Activated CD4-positive, CD25-positive, alpha-beta regulatory T cell treated with anti-CD3 and anti-CD28 coated beads, Interleukin-2, amount 50 U/mL, for 24 hours (primary cell): Measurements from ENCODE around the gene TMEM51.

Source experiments
- ATAC-seq, 2 donors: fragments of 150-1000 bp; cut with Tn5 transposase; one replicate each; pipeline ENCODE4 v1.10.0; 2021; ENCODE audit warnings: mild to moderate bottlenecking in 1 of 2, moderate library complexity in 1 of 2

TMEM51 gene

DNA sequence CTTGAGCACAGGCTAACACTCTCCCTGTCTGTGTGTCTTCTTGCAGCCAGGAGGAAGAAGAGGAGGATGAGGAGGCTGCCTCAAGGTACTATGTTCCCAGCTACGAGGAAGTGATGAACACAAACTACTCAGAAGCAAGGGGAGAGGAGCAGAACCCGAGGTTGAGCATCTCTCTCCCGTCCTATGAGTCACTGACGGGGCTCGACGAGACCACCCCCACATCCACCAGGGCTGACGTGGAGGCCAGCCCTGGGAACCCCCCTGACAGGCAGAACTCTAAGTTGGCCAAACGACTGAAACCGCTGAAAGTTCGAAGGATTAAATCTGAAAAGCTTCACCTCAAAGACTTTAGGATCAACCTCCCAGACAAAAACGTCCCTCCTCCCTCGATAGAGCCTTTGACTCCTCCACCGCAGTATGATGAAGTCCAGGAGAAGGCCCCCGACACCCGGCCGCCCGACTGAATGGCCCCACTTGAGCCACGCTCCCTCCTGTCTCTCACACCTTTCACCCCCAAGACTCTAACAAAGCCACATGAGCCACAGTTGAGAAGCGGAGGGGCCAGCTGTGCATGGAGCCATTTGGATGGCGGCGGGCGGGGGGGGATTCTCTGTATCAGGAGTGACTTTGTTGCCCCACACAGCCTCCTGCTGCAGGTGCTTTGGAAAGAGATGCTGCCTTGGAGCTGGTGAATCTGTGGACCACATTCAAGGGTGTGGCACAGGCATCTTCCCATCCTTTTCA, 65.9 kb downstream of the TMEM51 start:
- ATAC-seq, result no peak

GRCh38 chr1:15220024-15220392, 66.5 kb downstream of the TMEM51 start:
- ATAC-seq, result no peak

DNA sequence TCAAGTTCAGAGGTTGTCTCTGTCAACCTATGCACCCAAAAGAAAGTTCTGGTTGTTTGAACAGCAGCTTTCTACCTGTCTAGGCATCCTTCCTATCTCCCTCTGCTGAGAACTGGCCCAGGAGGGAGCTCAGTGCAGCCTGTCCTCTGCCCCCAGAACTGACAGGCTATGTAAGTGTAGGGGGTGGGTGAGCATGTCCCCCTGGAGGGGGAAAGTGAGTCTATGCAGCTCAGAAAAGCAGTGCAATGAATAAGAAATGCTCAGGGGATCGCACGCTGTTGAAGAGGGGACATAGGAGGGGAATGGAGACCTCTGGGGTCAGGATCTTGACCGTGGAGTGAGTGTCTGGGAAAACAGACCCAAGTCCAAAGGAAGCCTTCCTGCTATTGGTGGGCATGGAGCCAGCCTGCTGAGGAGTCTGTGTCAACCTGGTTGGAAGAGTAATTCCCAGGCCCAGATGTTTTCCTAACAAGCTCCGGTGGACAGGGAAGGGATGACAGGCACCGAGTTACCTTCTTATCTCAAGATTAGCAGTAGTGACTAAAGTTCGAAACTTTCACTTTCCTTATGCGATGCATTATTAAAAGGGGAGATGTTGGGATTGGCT, 67.4 kb downstream of the TMEM51 start:
- no peak for ATAC-seq

GRCh38 chr1:15222653-15223303, 69.2 kb downstream of the TMEM51 start:
- ATAC-seq, result no peak

DNA sequence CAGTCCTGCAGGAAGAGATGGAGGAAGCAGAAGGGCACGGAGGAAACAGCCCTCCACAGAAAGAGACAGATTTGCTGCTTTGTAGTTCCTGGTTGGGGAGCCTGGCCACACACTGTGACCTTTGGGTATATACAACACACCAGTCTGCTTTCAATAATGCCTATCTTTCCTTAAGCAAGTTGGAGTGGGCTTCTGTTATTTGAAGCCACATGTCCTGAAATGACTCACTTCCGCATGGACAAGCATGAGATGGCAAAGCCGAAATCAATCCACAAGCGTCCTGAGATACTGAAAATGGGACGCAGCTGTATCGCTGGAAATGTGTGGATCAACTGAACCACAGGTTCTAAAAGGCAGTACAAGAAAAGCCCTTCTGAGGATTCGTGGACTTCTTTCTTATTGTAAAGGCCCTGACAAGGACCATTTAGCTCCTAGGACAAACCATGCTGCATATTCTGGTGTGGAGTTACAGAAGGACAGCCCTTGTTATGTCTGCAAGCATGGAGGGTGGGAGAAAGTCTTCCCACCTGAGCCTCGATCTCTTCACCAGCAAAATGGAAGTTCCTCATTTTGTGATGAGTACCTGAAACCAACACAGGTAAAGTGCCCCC, 70.8 kb downstream of the TMEM51 start:
- no peak for ATAC-seq

DNA sequence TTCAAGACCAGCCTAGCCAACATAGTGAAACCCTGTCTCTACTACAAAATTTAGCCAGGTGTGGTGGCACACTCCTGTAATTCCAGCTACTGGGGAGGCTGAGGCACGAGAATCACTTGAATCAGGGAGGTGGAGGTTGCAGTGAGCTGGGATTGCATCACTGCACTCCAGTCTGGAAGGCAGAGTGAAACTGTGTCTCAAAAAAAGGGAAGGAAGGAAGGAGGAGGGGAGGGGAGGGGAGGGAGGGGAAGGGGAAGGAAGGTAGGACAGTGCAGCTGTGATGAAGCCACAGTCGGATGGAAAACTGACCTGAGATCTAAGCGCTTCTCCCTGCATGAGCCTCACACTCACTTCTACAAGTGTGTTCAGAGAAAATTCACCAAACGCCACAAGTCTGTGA, 71.4 kb downstream of the TMEM51 start:
- ATAC-seq, result no peak

DNA sequence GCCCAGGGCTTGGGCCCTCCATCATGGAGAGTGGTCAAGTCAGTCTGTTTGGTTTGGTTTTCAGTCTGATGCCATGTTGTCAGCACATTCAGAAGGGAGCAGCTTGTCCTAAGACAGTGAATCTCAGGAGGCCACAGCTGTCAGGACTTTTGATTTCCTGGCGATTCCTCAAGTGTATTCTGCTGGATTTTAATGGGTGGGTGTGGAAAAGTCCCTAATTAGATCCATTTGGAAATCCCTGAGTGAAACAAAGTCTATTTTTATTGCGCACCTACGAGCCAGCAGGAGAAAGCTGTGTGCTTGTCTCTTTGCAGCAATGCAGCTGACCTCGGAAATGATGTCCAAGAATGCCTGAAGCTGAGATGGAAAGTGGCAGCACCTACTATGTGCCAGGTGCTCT, 71.9 kb downstream of the TMEM51 start:
- ATAC-seq, result no peak

DNA sequence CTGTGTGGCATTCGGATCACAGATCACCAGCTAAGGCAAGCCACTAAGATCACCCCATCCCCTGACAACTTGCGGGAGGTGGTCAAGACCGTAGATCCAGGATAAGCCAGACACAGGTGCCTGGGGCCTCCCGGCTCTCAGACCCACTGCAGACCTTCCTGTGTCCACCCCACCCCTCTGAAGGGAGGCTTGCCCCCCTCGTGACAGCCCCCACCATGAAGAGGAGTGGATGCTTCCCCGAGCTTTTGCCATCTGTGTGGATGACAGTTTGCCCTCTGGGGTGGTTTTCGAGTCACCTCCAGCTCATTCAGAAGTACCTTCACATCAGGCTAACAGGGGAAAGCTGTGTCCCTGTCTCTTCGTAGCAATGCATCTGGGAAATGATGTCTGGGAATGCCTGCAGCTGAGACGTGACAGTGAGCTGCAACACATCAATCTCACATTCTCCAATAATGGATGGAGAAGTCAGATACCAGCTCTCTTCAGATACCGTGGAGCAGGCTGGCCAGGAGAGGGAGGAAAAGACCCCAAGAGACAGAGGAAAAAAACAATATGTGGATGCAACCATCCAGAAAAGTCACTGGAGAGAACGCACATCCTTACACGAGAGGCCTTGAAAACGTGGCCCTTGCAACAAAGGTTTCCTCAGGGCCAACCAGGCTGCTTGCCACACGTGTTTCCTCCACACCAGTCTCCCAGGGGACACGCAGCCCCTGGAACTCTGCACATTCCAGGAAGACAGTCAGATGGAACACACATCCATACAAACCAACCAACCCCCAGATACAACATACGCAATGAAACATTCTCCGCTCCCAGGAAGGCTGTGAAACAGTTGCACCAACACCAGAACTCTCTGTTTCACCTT, 73.1 kb downstream of the TMEM51 start:
- no peak for ATAC-seq

DNA sequence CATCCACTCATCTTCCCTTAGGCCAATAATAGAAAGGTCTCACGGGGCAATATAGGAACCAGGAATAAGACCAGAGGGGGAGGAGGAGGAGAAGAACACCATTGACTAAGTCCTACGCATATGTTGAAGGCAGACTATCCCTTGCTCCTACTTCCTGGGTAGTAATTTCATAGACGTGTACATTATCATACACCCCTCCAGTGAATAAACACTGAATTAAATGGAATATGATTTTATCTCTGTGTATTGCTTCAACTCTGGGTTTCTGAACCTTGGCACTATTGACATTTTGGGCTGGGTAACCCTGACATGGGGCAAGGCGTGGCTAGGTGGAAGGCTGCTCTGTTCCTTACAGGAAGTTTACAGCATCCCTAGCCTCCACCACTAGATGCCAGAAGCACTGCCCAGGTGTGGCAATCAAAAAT, 76.2 kb downstream of the TMEM51 start:
- ATAC-seq, result no peak

- peak; percentile 92 to 97 for ATAC-seq
Observed at GRCh38 chr1:15231714-15232201, 78.2 kb downstream of the TMEM51 start.

DNA sequence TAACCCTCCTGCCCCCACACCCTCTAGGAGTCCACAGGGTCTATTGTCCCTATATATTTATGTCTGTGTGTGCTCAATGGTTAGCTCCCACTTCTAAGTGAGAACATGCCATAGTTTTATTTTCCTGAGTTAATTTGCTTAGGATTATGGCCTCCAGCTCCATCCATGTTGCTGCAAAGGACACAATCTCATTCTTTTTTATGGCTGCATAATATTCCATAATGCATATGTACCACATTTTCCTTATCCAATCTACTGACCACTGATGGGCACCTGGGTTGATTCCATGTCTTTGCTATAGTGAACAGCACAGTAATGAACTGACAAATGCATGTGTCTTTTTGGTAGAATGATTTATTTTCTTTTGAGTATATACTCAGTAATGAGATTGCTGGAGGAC, 80.1 kb downstream of the TMEM51 start:
- ATAC-seq, result no peak

DNA sequence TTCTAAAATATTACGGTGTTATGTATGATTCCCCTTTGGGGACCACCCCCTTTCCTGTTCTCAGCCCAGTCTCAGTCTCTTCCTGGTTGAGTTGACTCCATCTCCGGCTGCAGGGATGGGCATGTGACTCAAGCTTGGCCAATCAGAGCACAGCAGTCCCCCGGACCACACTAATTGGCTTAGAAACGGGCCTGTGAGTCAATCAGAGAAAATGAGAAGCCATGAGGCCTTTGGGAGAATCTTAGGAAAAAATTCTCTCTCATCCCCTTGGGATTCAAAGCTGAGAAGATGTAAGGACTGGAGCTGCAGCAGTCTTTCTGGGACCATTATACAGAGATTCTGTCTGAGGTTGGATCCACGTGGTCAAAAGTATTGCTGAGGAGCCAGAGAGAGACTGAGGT, 82.8 kb downstream of the TMEM51 start:
- no peak for ATAC-seq

DNA sequence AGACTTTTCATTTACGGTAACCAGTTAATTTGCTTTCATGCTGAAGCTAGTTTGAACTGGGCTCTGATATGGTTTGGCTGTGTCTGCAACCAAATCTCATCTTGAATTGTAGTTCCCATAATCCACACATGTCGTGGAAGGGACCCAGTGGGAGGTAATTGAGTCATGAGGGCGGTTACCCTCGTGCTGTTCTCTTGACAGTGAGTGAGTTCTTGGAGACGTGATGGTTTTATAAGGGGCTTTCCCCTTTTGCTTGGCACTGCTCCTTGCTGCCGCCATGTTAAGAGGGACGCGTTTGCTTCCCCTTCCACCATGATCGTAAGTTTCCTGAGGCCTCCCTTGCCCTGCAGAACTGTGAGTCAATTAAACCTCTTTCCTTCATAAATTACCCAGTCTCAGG, 83.2 kb downstream of the TMEM51 start:
- ATAC-seq, result no peak

DNA sequence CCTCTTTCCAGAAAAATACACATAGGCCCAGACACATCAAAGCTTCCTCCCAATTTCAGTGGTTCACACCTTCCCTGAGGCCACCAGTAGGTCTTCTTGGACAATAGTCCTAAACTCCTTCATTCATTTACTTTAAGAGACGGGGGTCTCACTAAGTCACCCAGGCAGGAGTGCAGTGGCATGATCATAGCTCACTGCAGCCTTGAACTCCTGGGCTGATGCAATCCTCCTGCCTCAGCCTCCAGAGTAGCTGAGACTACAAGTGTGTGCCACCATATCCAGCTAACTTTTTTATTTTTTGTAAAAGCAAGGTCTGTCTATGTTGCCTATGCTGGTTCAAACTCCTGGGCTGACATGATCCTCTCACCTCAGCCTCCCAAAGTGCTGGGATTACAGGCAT, 85.2 kb downstream of the TMEM51 start:
- no peak for ATAC-seq

DNA sequence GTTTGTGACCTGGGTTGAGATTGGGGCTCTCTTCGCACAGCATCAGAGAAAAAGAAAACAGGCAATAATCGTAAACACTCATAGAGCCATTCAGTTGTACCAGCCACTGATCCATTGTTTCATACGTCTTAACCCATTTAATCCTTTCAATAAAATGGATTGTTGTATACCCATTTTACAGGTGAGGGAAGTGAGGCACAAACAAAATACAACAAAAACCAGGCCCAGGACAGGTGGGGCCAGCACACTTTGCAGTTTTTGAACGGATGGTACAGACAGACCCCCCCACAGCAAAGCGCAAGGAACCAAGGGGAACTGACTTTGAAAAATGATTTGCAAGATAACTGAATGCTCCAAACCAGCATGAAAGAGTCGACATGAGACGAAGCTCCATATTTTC, 89.2 kb downstream of the TMEM51 start:
- no peak for ATAC-seq

DNA sequence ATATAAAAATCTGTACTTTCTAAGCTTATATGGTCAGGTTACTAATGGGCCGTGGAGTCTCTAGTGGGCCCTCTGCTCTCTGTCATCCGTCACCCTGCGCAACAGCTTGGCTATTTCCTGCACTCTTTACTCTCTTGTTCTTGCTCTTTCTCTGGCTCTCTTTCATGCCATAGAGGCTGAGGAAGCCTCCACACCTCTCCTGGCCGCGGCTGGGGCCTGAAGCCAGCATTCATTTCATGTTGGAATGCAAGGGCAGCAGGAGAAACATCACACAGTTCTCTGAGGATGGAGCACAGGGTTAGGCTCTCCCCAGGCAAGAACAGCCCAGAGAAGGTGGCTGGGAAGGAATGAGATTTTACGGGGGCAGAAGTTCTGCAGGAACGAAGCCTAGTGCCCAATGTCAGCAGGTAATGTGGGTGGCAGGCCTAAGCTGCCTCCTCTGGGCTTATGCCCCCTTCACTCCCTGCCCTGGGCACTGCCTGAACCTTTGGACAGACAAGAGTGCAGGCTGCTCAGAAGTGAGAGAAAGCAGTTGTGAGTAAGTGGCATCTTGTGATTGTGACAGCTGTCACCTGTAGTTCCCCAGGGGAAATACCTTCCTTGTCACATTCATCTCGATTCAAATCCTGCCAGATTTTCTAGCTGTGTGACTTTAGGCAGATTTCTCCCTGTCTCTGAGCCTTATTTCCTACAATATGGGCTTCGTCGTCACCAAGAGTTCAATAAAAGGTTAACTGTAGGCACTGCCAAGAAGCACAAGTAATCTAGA, 89.9 kb downstream of the TMEM51 start:
- ATAC-seq, result peak; percentile 40 to 59

DNA sequence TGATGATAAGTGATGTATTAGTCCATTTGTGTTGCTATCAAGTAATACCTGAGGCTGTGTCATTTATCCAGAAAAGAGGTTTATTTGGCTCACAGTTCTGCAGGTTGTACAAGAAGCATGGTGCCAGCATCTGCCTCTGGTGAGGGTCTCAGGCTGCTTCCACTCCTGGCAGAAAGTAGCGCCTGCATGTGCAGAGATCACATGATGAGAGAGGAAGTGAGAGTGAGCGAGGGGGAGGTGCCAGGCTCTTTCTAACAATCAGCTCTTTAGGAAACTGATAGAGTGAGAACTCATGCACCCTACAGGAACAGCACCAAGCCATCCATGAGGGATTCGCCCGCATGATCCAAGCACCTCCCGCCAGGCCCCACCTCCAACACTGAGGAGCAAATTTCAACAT, 91.3 kb downstream of the TMEM51 start:
- ATAC-seq, result no peak

DNA sequence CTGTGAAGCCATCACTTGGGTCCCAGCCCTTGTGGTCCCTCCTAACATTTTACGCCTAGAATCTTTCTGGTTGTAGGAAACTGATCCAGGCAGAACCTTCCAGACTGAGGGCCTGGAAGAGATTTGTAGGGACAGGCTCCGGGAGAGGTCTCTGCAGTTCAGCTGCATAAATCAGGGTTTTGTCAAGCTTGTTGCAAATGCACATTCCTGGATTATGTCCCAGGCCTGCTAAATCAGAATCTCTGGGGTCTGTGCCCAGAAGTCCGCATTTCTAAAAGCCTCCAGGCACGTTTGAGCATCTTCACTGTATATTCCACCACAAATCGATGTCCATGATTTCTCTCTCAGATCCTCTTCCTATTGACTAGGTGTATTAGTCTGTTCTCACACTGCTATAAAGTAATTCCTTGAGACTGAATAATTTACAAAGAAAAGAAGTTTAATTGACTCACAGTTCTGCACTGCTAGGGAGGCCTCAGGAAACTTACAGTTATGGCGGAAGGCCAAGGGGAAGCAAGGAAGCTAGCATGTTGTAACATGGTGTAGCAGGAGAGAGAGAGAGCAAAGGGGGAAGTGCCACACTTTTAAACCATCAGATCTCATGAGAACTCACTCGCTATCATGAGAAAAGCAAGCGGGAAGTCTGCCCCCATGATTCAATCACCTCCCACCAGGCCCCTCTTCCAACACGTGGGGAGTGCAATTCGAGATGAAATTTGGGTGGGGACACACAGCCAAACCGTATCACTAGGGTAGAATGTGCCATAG, 92.2 kb downstream of the TMEM51 start:
- no peak for ATAC-seq

- peak; percentile 28 to 29 for ATAC-seq
Observed at GRCh38 chr1:15246960-15247614, 93.5 kb downstream of the TMEM51 start, which contains the start of gene FHAD1. FHAD1 (plus strand) TSS chr1:15247223; CDS start chr1:15251785, 4,562 bp downstream.

DNA sequence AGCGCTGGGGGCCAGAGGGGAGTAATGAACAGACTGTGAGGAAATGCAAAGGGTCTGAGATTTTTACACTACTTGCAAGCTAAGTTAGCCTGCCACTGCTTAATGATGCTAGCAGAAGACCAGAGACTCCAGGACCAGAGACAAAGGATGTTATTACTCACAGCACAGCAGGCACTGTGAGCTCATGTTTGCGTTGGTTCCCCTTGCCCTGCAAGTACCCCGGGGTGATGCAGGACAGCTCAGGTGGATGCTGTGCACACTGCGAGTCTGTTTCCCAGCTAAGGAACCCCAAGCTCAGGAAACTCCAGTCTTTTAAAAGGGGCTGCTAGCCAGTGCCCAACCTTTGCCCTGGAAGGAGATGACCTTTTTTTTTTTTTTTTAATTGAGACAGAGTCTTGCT, 94.7 kb downstream of the TMEM51 start:
- no peak for ATAC-seq
